ENCODE data around the gene IL11.

- TF ChIP-seq, protein P1, sequence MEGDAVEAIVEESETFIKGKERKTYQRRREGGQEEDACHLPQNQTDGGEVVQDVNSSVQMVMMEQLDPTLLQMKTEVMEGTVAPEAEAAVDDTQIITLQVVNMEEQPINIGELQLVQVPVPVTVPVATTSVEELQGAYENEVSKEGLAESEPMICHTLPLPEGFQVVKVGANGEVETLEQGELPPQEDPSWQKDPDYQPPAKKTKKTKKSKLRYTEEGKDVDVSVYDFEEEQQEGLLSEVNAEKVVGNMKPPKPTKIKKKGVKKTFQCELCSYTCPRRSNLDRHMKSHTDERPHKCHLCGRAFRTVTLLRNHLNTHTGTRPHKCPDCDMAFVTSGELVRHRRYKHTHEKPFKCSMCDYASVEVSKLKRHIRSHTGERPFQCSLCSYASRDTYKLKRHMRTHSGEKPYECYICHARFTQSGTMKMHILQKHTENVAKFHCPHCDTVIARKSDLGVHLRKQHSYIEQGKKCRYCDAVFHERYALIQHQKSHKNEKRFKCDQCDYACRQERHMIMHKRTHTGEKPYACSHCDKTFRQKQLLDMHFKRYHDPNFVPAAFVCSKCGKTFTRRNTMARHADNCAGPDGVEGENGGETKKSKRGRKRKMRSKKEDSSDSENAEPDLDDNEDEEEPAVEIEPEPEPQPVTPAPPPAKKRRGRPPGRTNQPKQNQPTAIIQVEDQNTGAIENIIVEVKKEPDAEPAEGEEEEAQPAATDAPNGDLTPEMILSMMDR (IDR thresholded peaks at IDR 0.05), result no peak
- no peak for TF ChIP-seq POLR2A (IDR thresholded peaks at IDR 0.05)
Observed at GRCh38 chr19:55400281-55401087, 30.2 kb upstream of the IL11 start.

Measured in tibial nerve (tissue), 3 donors.